NCI-H128 (cell line): ENCODE measurements around the gene METTL21A.
A peak's percentile ranks its signal among the peaks of the same experiment; 100 is the strongest.
"Not testable (repeated sequence)": the region's sequence is repeated elsewhere in the genome, so short reads cannot be mapped to it uniquely, and the experiment has no call there.

Experiments
- DNase-seq: peaks from one replicate; lab custom pipeline; 2025; ENCODE audit not compliant: unreplicated experiment; lab: John Stamatoyannopoulos, UW

METTL21A gene

GRCh38 chr2:207625014-207625907, at the start of gene METTL21A:
TSS of gene METTL21A (minus strand) at chr2:207625394. CDS start at chr2:207624375, 1,019 bp downstream.
- peak; percentile 54 for DNase-seq

- DNase-seq = no peak
Observed at GRCh38 chr2:207674826-207675225, 49.6 kb upstream of the METTL21A start.

GRCh38 chr2:207674266-207674774, 49.1 kb upstream of the METTL21A start:
- no peak for DNase-seq

- no peak for DNase-seq
Observed at GRCh38 chr2:207673431-207673830, 48.2 kb upstream of the METTL21A start.

- DNase-seq = no peak
Observed at GRCh38 chr2:207670887-207671286, 45.7 kb upstream of the METTL21A start.

- DNase-seq = no peak
Observed at GRCh38 chr2:207663870-207664545, 38.8 kb upstream of the METTL21A start.

- DNase-seq = no peak
Observed at GRCh38 chr2:207662203-207662602, 37.0 kb upstream of the METTL21A start.

- no peak for DNase-seq
Observed at GRCh38 chr2:207660994-207661393, 35.8 kb upstream of the METTL21A start.

GRCh38 chr2:207658156-207658555, 33.0 kb upstream of the METTL21A start:
- DNase-seq = no peak

- DNase-seq = no peak
Observed at GRCh38 chr2:207655000-207655399, 29.8 kb upstream of the METTL21A start.

- not testable (repeated sequence) for DNase-seq
Observed at GRCh38 chr2:207646582-207646981, 21.4 kb upstream of the METTL21A start.

- no peak for DNase-seq
Observed at GRCh38 chr2:207643892-207644291, 18.7 kb upstream of the METTL21A start.

GRCh38 chr2:207640661-207641060, 15.5 kb upstream of the METTL21A start:
- no peak for DNase-seq

GRCh38 chr2:207640160-207640559, 15.0 kb upstream of the METTL21A start:
- DNase-seq = no peak

- not testable (repeated sequence) for DNase-seq
Observed at GRCh38 chr2:207639288-207639687, 14.1 kb upstream of the METTL21A start.

- DNase-seq = no peak
Observed at GRCh38 chr2:207635468-207636200, 10.4 kb upstream of the METTL21A start.

- DNase-seq = no peak
Observed at GRCh38 chr2:207633686-207634085, 8.5 kb upstream of the METTL21A start.

GRCh38 chr2:207632575-207633493, 7.6 kb upstream of the METTL21A start:
- no peak for DNase-seq

GRCh38 chr2:207630491-207630890, 5.3 kb upstream of the METTL21A start:
- DNase-seq = no peak

GRCh38 chr2:207629553-207629952, 4.4 kb upstream of the METTL21A start:
- DNase-seq = no peak
